Ascending aorta (tissue), 2 donors: ENCODE data around the gene SEMA3C. TPM values are rescaled to one million over a fixed set of nuclear protein-coding genes. Genes with fewer than 3 reads are reported as not detected.

Source experiments
- DNase-seq, 2 donors: peaks; one replicate each; pipeline ENCODE4 v3.0.0-alpha.2; 2019; ENCODE audit warnings: low spot score in 2 of 2
- H3K27ac ChIP-seq, 2 donors: fragments of 200-600 bp; sonication (generic); one replicate each; pipeline ENCODE4 v1.5.1; 2016 to 2017; ENCODE audit warnings: mild to moderate bottlenecking in 1 of 2
- H3K27me3 ChIP-seq: fragments of 200-600 bp; sonication (generic); one replicate; pipeline ENCODE4 v1.5.1; 2017
- H3K36me3 ChIP-seq, 2 donors: fragments of 200-600 bp; sonication (generic); one replicate each; pipeline ENCODE4 v1.5.1; 2016
- H3K4me1 ChIP-seq, 2 donors: fragments of 200-600 bp; sonication (generic); one replicate each; pipeline ENCODE4 v1.5.1; 2016 to 2017; ENCODE audit warnings: mild to moderate bottlenecking in 1 of 2
- H3K4me3 ChIP-seq, 2 donors: fragments of 200-600 bp; sonication (generic); one replicate each; pipeline ENCODE4 v1.5.1; 2016 to 2017; ENCODE audit warnings: mild to moderate bottlenecking in 1 of 2
- H3K9me3 ChIP-seq, 2 donors: fragments of 200-600 bp; sonication (generic); one replicate each; pipeline ENCODE4 v1.5.1; 2016
- CTCF ChIP-seq, 3 experiments: fragments of 200-600 bp in 2 of 3; fragments of 450-650 bp in 1 of 3; sonication (generic) in 2 of 3; IDR thresholded peaks; one replicate each; pipeline ENCODE4 v1.5.1; 2016 to 2019; ENCODE audit warnings: antibody characterized with exemption in 3 of 3, mild to moderate bottlenecking in 1 of 3, moderate library complexity in 1 of 3
- intact Hi-C: fragments of 100-400 bp; cut with DNase I; formaldehyde crosslinking; loops from one replicate; pipeline ENCODE4 v1.15.1; 2023
- total RNA-seq: library from RNA; depleted of rRNA; stranded (reverse); fragments of >200 nt; gene quantifications from one replicate; pipeline ENCODE4 v1.1.0, GENCODE V29; 2016

SEMA3C gene
- total RNA-seq, 1 donor from 2014 or later = 16.6 TPM

- Histone ChIP-seq H3K9me3 (no peaks in the 10 kb centered on the region), H3K4me3 (no peak overlapping the region), H3K27me3 (no peaks in the 10 kb centered on the region), H3K27ac (no peak overlapping the region), H3K36me3 (no peaks in the 10 kb centered on the region), H3K4me1 (peaks cover 0 to 5% of the 10 kb centered on the region in 2 donors)
- DNase-seq = no peak
- intact Hi-C loops = no loop called here
- TF ChIP-seq CTCF (IDR thresholded peaks at IDR 0.05) = no peak
Observed at GRCh38 chr7:80868566-80868965, 50.3 kb downstream of the SEMA3C start.

- intact Hi-C loops = no loop called here
- DNase-seq = no peak
- no peak overlapping the region for H3K27ac ChIP-seq
- no peaks in the 10 kb centered on the region for H3K27me3 ChIP-seq
- H3K4me3 ChIP-seq = no peak overlapping the region
- no peaks in the 10 kb centered on the region for H3K36me3 ChIP-seq
- no peaks in the 10 kb centered on the region for H3K9me3 ChIP-seq
- peaks cover 3 to 6% of the 10 kb centered on the region in 2 donors for H3K4me1 ChIP-seq
- TF ChIP-seq CTCF (IDR thresholded peaks at IDR 0.05) = no peak
Observed at GRCh38 chr7:80860554-80860953, 58.3 kb downstream of the SEMA3C start.

GRCh38 chr7:80859272-80859970 lies 59.4 kb downstream of the SEMA3C start:
- Histone ChIP-seq H3K27me3 (no peaks in the 10 kb centered on the region), H3K27ac (peak overlapping the region; percentile 8 to 42), H3K36me3 (no peaks in the 10 kb centered on the region), H3K4me1 (peaks cover 3 to 6% of the 10 kb centered on the region in 2 donors), H3K4me3 (no peak overlapping the region), H3K9me3 (no peaks in the 10 kb centered on the region)
- intact Hi-C loops = loop anchor here (5.0 kb wide), 1 partner anchor 58 kb away; the partner anchor contains the start of gene SEMA3C
- peak in 1 of 2 donors; percentile 74 for DNase-seq
- TF ChIP-seq CTCF (IDR thresholded peaks at IDR 0.05) = no peak

GRCh38 chr7:80858141-80858903 lies 60.5 kb downstream of the SEMA3C start:
- Histone ChIP-seq H3K27me3 (no peaks in the 10 kb centered on the region), H3K27ac (peak overlapping the region in 1 of 2 donors; percentile 42), H3K4me3 (no peak overlapping the region), H3K4me1 (peaks cover 3 to 6% of the 10 kb centered on the region in 2 donors), H3K9me3 (no peaks in the 10 kb centered on the region), H3K36me3 (no peaks in the 10 kb centered on the region)
- no peak for TF ChIP-seq CTCF (IDR thresholded peaks at IDR 0.05)
- intact Hi-C loops = loop anchor here (5.0 kb wide), 1 partner anchor 59 kb away; the partner anchor contains the start of gene SEMA3C
- DNase-seq = no peak

GRCh38 chr7:80856769-80857168 lies 62.1 kb downstream of the SEMA3C start:
- H3K27me3 ChIP-seq = no peaks in the 10 kb centered on the region
- no peak for DNase-seq
- no peaks in the 10 kb centered on the region for H3K36me3 ChIP-seq
- H3K27ac ChIP-seq = no peak overlapping the region
- H3K4me1 ChIP-seq = peaks cover 3 to 6% of the 10 kb centered on the region in 2 donors
- no peaks in the 10 kb centered on the region for H3K9me3 ChIP-seq
- intact Hi-C loops = loop anchor here (5.0 kb wide), 1 partner anchor 61 kb away; the partner anchor contains the start of gene SEMA3C
- H3K4me3 ChIP-seq = no peak overlapping the region
- no peak for TF ChIP-seq CTCF (IDR thresholded peaks at IDR 0.05)
